Activated CD4-positive, alpha-beta T cell treated with anti-CD3 and anti-CD28 coated beads, Interleukin-2, Interleukin-4, amounts not matched to agents 100 ng/mL and 50 ng/mL, durations not matched to agents 16 hours and 8 hours (primary cell): ENCODE measurements around the gene MRPL36.

ENCODE experiments used
- DNase-seq: peaks from one replicate; pipeline ENCODE4 v3.0.0-alpha.2; 2020; ENCODE audit warnings: low spot score

MRPL36 gene

DNA sequence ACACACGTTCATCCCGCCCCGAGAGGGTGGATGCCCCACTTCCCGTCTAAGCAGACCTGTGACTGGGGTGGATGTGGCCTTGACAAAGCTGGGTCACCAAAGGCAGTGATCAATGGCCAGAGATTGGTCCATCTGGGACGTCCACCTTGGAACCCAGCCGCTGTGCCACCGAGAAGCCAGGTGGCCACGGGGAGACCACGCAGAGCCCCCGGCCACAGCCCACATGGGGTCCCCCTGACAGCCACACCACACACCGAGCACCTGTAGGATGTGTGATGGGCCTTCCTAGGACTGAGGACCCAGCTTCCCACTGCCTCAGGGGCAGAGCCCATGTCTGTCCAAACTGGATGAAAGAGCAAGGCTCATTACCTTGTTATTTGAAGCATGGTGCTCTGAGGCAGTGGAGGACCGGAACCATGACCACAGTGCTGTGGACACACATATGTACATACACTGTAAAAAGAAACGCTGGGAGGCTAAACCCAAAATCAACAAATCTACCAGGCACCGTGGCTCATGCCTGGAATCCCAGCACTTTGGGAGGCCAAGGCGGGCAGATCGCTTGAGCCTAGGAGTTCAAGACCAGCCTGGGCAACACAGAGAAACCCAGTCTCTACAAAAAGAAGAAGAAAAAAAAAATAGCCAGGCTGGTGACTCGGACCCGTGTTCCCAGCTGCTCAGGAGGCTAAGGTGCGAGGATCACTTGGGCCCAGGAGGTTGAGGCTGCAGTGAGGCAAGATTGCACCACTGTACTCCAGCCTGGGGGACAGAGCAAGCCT, 50.1 kb downstream of the MRPL36 start:
- no peak for DNase-seq

DNA sequence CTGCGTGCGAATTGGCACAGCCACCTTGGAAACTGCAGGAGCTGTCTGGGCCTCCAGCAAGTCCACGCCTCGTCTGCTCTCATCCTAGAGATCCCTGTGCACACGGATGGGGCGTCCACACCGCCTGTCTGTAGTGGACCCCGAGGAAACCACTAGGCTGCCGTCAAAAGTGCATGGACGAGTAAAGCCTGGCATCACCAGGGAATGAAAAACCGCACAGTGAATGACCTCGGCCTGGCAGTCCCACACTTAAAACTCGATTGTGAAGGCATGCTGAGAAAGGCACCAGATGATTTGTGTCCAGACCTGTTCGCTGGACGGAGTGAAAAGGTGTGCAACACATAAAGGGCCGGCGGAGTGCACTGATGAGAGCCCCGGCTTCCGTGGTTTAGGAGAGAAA, 50.8 kb downstream of the MRPL36 start:
- DNase-seq: no peak
